Ovary (tissue), 9 donors: ENCODE measurements around the gene CHTOP. TPM values are rescaled to one million over a fixed set of nuclear protein-coding genes. Genes with fewer than 3 reads are reported as not detected.

Source experiments
- DNase-seq, 5 donors: peaks; one replicate each; pipeline ENCODE4 v3.0.0-alpha.2; 2019 to 2020
- H3K27ac ChIP-seq, 2 donors: fragments of 200-600 bp; one replicate each; pipeline versions ENCODE4 v1.5.1 to v1.8.0; 2019 to 2022
- H3K27me3 ChIP-seq: fragments of 200-600 bp; one replicate; pipeline ENCODE4 v1.8.0; 2022
- H3K36me3 ChIP-seq: fragments of 200-600 bp; sonication (generic); one replicate; pipeline ENCODE4 v1.5.1; 2019
- H3K4me1 ChIP-seq: one replicate; pipeline ENCODE4 v1.8.1; 2013; ENCODE audit warnings: mild to moderate bottlenecking, moderate library complexity; ENCODE audit not compliant: insufficient read depth
- H3K4me3 ChIP-seq: fragments of 200-600 bp; sonication (generic); one replicate; pipeline ENCODE4 v1.5.1; 2017
- H3K9me3 ChIP-seq, 2 donors: fragments of 200-600 bp in 1 of 2; sonication (generic) in 1 of 2; one replicate each; pipeline versions ENCODE4 v1.5.1 to v1.8.1; 2013 to 2019; ENCODE audit warnings: mild to moderate bottlenecking in 1 of 2, moderate library complexity in 1 of 2
- CTCF ChIP-seq, 3 donors: fragments of 450-650 bp in 2 of 3; fragments of 200-600 bp in 1 of 3; IDR thresholded peaks; one replicate each; pipeline versions ENCODE4 v1.5.1 to v1.8.0; 2016 to 2022; ENCODE audit warnings: antibody characterized with exemption in 3 of 3, mild to moderate bottlenecking in 1 of 3
- EP300 ChIP-seq: sonication (generic); formaldehyde crosslinking; IDR thresholded peaks from one replicate; pipeline ENCODE4 v1.6.1; 2017; ENCODE audit warnings: antibody characterized with exemption
- POLR2A ChIP-seq: fragments of 450-650 bp; IDR thresholded peaks from one replicate; pipeline ENCODE4 v1.6.1; 2017; ENCODE audit warnings: antibody characterized with exemption, mild to moderate bottlenecking, moderate library complexity
- WGBS, 3 donors: extraction: QIAGEN DNeasy Blood & Tissue Kit in 1 of 3; methylation state at CpG; one replicate each; pipeline versions ENCODE4 v1.1.5 to v1.1.7; 2013 to 2017; 5-methylcytosine and 5-hydroxymethylcytosine counted together
- intact Hi-C, 4 donors: fragments of 100-400 bp; cut with DNase I; formaldehyde crosslinking; loops; one replicate each; pipeline versions ENCODE4 v1.11.0 to v1.15.1; 2022 to 2023
- polyA plus RNA-seq, 2 donors: library from polyadenylated mRNA; stranded (reverse); fragments of 200-250 nt in 1 of 2; fragments of 350-450 nt in 1 of 2; fragmentation: Illumina TruSeq in 1 of 2; extraction: RNeasy Lipid Tissue Mini Kit (QIAGEN cat#74804) in 1 of 2; gene quantifications; one replicate each; pipeline ENCODE4 v1.2.3, GENCODE V29; 2013 to 2014
- total RNA-seq, 7 donors: library from RNA; depleted of rRNA in 2 of 7; stranded (reverse); fragments of >200 nt in 2 of 7; fragmentation: NEBNext Ultra II Directional in 3 of 7; extraction: Animal tissue kit (Norgen Biotek cat#: 25700) in 3 of 7; gene quantifications; one replicate each; pipeline versions ENCODE4 v1.1.0 to v1.2.4, GENCODE V29; 2016 to 2023
- donor health status: DM: no; HTN: no; CAD: no; lungs with moderate emphysema.
- donor health status: DM: no; HTN: no; CAD: no.
- donor health status: Bipolar disorder and iron deficiency.
- donor health status: DM: yes; HTN: yes; CAD: no.
- donor health status: DM: no; HTN: no; CAD: no.
- donor health status: DM: yes; HTN: yes; CAD: no.

CHTOP gene
- total and polyA plus RNA-seq, 9 donors: 54.0 to 91.1 (median 72.9) TPM

DNA sequence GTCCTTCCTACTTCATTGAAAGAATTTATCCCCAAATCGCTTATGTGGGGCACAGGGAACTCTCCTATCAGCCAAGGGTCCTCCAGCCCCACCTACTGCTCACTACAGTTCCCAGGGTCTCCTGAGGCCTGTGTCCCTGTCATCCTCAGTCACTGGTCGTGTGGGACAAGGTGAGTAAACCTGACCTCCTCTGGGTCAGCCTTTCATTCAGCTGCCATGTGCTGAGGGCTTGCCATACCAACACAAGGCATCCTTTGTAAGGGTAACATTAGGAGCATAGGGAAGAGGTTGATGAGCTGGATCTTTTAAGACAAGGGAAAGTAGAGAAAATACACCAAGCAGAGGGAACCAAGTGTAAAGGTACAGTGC, 13.5 kb downstream of the CHTOP start:
- Histone ChIP-seq H3K4me3 (no peak overlapping the region), H3K27me3 (no peaks in the 10 kb centered on the region), H3K4me1 (peaks cover 3% of the 10 kb centered on the region), H3K36me3 (no peaks in the 10 kb centered on the region), H3K27ac (no peak overlapping the region), H3K9me3 (no peaks in the 10 kb centered on the region)
- DNase-seq: peak in 1 of 5 donors; percentile 13
- TF ChIP-seq EP300 (no peak), CTCF (IDR thresholded peaks at IDR 0.05) (no peak), POLR2A (no peak)
- 34 to 50% (median 49%) methylated on average over 2 of the region's 2 CpGs for WGBS, 3 donors
- intact Hi-C loops: no loop called here

GRCh38 chr1:153648000-153648643, 14.3 kb downstream of the CHTOP start:
- no peaks in the 10 kb centered on the region for H3K9me3 ChIP-seq
- WGBS, 3 donors: 64 to 81% (median 75%) methylated on average over 10 of the region's 10 CpGs
- H3K36me3 ChIP-seq: no peaks in the 10 kb centered on the region
- no peak overlapping the region for H3K27ac ChIP-seq
- DNase-seq: peak in 1 of 5 donors; percentile 28
- TF ChIP-seq CTCF (IDR thresholded peaks at IDR 0.05): no peak
- TF ChIP-seq EP300: no peak
- no peak for TF ChIP-seq POLR2A
- H3K4me1 ChIP-seq: peaks cover 3% of the 10 kb centered on the region
- intact Hi-C loops: no loop called here
- H3K27me3 ChIP-seq: no peaks in the 10 kb centered on the region
- no peak overlapping the region for H3K4me3 ChIP-seq

DNA sequence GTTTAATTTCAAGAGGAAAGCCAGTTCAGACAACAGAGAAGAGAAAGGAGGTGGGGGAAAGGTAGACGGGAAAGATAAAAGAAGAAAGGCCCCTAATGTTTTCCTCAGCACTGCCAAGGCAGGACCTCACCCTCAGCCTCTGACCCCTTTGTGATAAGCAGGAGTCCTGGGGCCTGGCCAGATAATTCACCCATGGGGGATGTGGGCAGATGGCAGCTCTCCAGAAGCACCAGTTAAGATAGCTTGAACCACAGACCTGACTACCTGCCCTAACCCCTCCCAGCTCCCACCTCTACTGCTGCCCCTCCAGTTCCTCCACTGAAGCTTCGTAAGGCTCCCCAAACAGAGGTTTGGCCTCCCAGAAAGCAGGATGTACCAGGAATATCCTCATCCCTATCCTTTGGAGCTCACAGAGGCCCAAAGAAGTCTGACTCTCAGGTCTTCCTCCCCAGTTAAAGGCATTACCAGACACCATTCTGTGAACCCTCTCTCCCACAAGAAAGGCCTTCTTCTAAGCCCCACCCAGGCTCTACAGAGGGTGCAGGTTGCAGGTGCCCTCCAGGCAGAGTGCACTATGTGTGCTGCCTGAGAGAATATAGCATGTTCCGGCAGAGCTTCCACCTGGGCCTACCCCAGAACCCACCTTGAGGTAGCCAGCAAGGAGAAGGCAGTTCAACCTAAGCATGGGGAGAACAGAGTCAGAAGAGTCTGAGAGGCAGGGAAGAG, 15.4 kb downstream of the CHTOP start:
- peak overlapping the region in 1 of 2 donors; percentile 31 for H3K27ac ChIP-seq
- H3K4me3 ChIP-seq: no peak overlapping the region

GRCh38 chr1:153649863-153650235, 16.0 kb downstream of the CHTOP start:
- intact Hi-C loops: no loop called here
- no peak overlapping the region for H3K4me3 ChIP-seq
- H3K27me3 ChIP-seq: no peaks in the 10 kb centered on the region
- WGBS, 3 donors: 73 to 81% (median 80%) methylated on average over 2 of the region's 2 CpGs
- DNase-seq: peak in 1 of 5 donors; percentile 32
- H3K4me1 ChIP-seq: peaks cover 1% of the 10 kb centered on the region
- no peaks in the 10 kb centered on the region for H3K36me3 ChIP-seq
- H3K9me3 ChIP-seq: no peaks in the 10 kb centered on the region
- TF ChIP-seq EP300: no peak
- no peak for TF ChIP-seq POLR2A
- TF ChIP-seq CTCF (IDR thresholded peaks at IDR 0.05): no peak
- no peak overlapping the region for H3K27ac ChIP-seq

More for the DNA sequence above, 15.4 kb downstream of the CHTOP start:
- WGBS, 3 donors: 16 to 52% (median 28%) methylated on average over 3 of the region's 3 CpGs
- H3K9me3 ChIP-seq: no peaks in the 10 kb centered on the region
- intact Hi-C loops: no loop called here
- DNase-seq: peak in 1 of 5 donors; percentile 33
- no peaks in the 10 kb centered on the region for H3K27me3 ChIP-seq
- peaks cover 3% of the 10 kb centered on the region for H3K4me1 ChIP-seq
- H3K36me3 ChIP-seq: no peaks in the 10 kb centered on the region
- TF ChIP-seq EP300 (no peak), CTCF (IDR thresholded peaks at IDR 0.05) (no peak), POLR2A (no peak)
